Mammary epithelial cell (primary cell): Measurements from ENCODE around the gene SOD3.

Experiments
- EZH2 ChIP-seq: IDR thresholded peaks from 2 replicates; pipeline ENCODE4 v1.6.1; 2012; ENCODE audit warnings: low read length, inconsistent platforms, borderline replicate concordance
- TF ChIP-seq, protein P1 (sequence below), 2 donors: IDR thresholded peaks in 1 of 2; conservative IDR thresholded peaks in 1 of 2; 2 replicates each; pipeline ENCODE4 v1.5.1; 2011 to 2012; ENCODE audit warnings: inconsistent platforms in 2 of 2, low read length in 2 of 2, mild to moderate bottlenecking in 2 of 2, control low read depth in 1 of 2, low read depth in 1 of 2; ENCODE audit not compliant: insufficient read depth in 1 of 2; ENCODE audit errors: extremely low read depth in 1 of 2

DNA sequence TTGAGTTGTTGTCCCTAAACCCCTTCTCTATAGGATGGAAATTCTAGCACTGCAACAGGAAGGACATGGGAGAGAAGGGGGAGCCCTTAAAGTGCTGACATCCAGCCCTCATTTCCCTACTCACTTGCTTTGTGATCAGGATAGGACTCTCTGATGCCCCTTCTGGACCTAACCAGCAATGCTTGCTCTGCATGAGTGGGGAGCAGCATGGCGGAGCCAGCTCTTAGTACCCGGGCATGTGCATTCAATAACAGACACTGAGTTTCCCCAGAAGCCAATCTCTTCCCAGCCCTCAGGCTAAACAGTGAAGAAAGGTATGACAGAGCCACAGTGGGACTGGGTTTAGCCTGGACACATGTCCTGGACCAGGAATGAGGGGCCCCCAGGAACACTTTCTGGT is 14.0 kb downstream of the SOD3 start:
- no peak for TF ChIP-seq EZH2
- TF ChIP-seq, protein P1, sequence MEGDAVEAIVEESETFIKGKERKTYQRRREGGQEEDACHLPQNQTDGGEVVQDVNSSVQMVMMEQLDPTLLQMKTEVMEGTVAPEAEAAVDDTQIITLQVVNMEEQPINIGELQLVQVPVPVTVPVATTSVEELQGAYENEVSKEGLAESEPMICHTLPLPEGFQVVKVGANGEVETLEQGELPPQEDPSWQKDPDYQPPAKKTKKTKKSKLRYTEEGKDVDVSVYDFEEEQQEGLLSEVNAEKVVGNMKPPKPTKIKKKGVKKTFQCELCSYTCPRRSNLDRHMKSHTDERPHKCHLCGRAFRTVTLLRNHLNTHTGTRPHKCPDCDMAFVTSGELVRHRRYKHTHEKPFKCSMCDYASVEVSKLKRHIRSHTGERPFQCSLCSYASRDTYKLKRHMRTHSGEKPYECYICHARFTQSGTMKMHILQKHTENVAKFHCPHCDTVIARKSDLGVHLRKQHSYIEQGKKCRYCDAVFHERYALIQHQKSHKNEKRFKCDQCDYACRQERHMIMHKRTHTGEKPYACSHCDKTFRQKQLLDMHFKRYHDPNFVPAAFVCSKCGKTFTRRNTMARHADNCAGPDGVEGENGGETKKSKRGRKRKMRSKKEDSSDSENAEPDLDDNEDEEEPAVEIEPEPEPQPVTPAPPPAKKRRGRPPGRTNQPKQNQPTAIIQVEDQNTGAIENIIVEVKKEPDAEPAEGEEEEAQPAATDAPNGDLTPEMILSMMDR (conservative IDR thresholded peaks at IDR 0.05 in 1 of 2, IDR thresholded peaks at IDR 0.05 in 1 of 2; ENCODE audit: extremely low read depth in 1 of 2, insufficient read depth in 1 of 2, low read depth in 1 of 2, low read length in 2 of 2), result peak; percentile 19 to 20
